ENCODE results near the gene CSNK1G2.

CSNK1G2 gene

GRCh38 chr19:1941146-1942077 lies at the start of gene CSNK1G2:
TSS of gene CSNK1G2 (plus strand) at chr19:1941172. CDS start at chr19:1969773, 28,601 bp downstream.
- no peak for DNase-seq (ENCODE audit: low read depth in 2 of 3, low spot score in 1 of 3)

- DNase-seq (ENCODE audit: low read depth in 2 of 3, low spot score in 1 of 3), result no peak
These were observed 47.2 kb upstream of the CSNK1G2 start for GRCh38 chr19:1893791-1894190.

GRCh38 chr19:1896508-1896907 lies 44.5 kb upstream of the CSNK1G2 start:
- DNase-seq (ENCODE audit: low read depth in 2 of 3, low spot score in 1 of 3), result no peak

- no peak for DNase-seq (ENCODE audit: low read depth in 2 of 3, low spot score in 1 of 3)
These were observed 39.0 kb upstream of the CSNK1G2 start for GRCh38 chr19:1901940-1902404.

- no peak for DNase-seq (ENCODE audit: low read depth in 2 of 3, low spot score in 1 of 3)
These were observed 38.0 kb upstream of the CSNK1G2 start for GRCh38 chr19:1902923-1903322.

- DNase-seq (ENCODE audit: low read depth in 2 of 3, low spot score in 1 of 3), result no peak
These were observed 36.2 kb upstream of the CSNK1G2 start for GRCh38 chr19:1904860-1905109.

- peak; percentile 96 to 99 (median 98) for DNase-seq (ENCODE audit: low read depth in 2 of 3, low spot score in 1 of 3)
These were observed 35.7 kb upstream of the CSNK1G2 start, which contains the start of the genes ADAT3 and SCAMP4 for GRCh38 chr19:1905110-1905862. TSS of gene ADAT3 (plus strand) at chr19:1905399. CDS start at chr19:1912048, 6,649 bp downstream. TSS of gene SCAMP4 (plus strand) at chr19:1905399. CDS start at chr19:1915020, 9,621 bp downstream.

- DNase-seq (ENCODE audit: low read depth in 2 of 3, low spot score in 1 of 3), result no peak
These were observed 35.1 kb upstream of the CSNK1G2 start for GRCh38 chr19:1905863-1906375.

GRCh38 chr19:1906985-1907562 lies 33.9 kb upstream of the CSNK1G2 start:
- no peak for DNase-seq (ENCODE audit: low read depth in 2 of 3, low spot score in 1 of 3)

GRCh38 chr19:1907563-1908363 lies 33.2 kb upstream of the CSNK1G2 start:
- DNase-seq (ENCODE audit: low read depth in 2 of 3, low spot score in 1 of 3), result no peak

- no peak for DNase-seq (ENCODE audit: low read depth in 2 of 3, low spot score in 1 of 3)
These were observed 32.7 kb upstream of the CSNK1G2 start for GRCh38 chr19:1908364-1908678.

- DNase-seq (ENCODE audit: low read depth in 2 of 3, low spot score in 1 of 3), result no peak
These were observed 31.3 kb upstream of the CSNK1G2 start for GRCh38 chr19:1909761-1910080.

- DNase-seq (ENCODE audit: low read depth in 2 of 3, low spot score in 1 of 3), result no peak
These were observed 30.8 kb upstream of the CSNK1G2 start for GRCh38 chr19:1910177-1910576.

- no peak for DNase-seq (ENCODE audit: low read depth in 2 of 3, low spot score in 1 of 3)
These were observed 29.9 kb upstream of the CSNK1G2 start for GRCh38 chr19:1911098-1911497.

- DNase-seq (ENCODE audit: low read depth in 2 of 3, low spot score in 1 of 3), result no peak
These were observed 29.0 kb upstream of the CSNK1G2 start for GRCh38 chr19:1911995-1912394.

GRCh38 chr19:1912760-1913505 lies 28.0 kb upstream of the CSNK1G2 start:
- DNase-seq (ENCODE audit: low read depth in 2 of 3, low spot score in 1 of 3), result no peak

GRCh38 chr19:1913781-1914577 lies 27.0 kb upstream of the CSNK1G2 start:
- DNase-seq (ENCODE audit: low read depth in 2 of 3, low spot score in 1 of 3), result no peak

GRCh38 chr19:1914826-1915341 lies 26.1 kb upstream of the CSNK1G2 start:
- DNase-seq (ENCODE audit: low read depth in 2 of 3, low spot score in 1 of 3), result no peak

- no peak for DNase-seq (ENCODE audit: low read depth in 2 of 3, low spot score in 1 of 3)
These were observed 23.8 kb upstream of the CSNK1G2 start for GRCh38 chr19:1917146-1917545.
